HS-27A (cell line): ENCODE data around the gene FGF2.
"Not testable (repeated sequence)": the region's sequence is repeated elsewhere in the genome, so short reads cannot be mapped to it uniquely, and the experiment has no call there.

Experiments
- DNase-seq: peaks from one replicate; pipeline ENCODE4 v3.0.0-alpha.2; 2012; ENCODE audit warnings: low read depth, missing footprints

Gene FGF2

DNA sequence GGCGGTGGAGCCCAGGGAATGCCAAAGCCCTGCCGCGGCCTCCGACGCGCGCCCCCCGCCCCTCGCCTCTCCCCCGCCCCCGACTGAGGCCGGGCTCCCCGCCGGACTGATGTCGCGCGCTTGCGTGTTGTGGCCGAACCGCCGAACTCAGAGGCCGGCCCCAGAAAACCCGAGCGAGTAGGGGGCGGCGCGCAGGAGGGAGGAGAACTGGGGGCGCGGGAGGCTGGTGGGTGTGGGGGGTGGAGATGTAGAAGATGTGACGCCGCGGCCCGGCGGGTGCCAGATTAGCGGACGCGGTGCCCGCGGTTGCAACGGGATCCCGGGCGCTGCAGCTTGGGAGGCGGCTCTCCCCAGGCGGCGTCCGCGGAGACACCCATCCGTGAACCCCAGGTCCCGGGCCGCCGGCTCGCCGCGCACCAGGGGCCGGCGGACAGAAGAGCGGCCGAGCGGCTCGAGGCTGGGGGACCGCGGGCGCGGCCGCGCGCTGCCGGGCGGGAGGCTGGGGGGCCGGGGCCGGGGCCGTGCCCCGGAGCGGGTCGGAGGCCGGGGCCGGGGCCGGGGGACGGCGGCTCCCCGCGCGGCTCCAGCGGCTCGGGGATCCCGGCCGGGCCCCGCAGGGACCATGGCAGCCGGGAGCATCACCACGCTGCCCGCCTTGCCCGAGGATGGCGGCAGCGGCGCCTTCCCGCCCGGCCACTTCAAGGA, at the start of gene FGF2:
Gene FGF2, plus strand, starts transcription at position 279 of the 705 bp plus-strand sequence. Its CDS starts 344 bp downstream, at position 623.
- no peak for DNase-seq

DNA sequence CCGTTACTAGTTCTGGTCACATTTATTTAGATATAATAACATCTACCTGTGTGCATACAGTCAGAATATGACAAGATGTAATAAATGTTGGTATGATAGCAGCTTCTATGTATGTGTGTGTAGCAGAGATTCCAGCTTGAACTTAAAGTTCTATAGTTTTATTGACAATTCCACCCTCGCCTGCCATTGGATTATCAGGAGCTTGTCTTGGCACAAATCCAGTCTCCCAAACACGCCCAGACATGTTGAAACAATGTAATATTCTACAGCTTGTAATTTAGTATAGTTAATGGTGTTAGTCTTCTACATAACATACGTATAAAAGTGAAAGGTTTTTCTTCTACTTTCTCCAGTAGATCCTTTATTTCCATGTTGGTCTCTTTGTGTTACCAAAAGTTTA, 49.7 kb upstream of the FGF2 start:
- no peak for DNase-seq

DNA sequence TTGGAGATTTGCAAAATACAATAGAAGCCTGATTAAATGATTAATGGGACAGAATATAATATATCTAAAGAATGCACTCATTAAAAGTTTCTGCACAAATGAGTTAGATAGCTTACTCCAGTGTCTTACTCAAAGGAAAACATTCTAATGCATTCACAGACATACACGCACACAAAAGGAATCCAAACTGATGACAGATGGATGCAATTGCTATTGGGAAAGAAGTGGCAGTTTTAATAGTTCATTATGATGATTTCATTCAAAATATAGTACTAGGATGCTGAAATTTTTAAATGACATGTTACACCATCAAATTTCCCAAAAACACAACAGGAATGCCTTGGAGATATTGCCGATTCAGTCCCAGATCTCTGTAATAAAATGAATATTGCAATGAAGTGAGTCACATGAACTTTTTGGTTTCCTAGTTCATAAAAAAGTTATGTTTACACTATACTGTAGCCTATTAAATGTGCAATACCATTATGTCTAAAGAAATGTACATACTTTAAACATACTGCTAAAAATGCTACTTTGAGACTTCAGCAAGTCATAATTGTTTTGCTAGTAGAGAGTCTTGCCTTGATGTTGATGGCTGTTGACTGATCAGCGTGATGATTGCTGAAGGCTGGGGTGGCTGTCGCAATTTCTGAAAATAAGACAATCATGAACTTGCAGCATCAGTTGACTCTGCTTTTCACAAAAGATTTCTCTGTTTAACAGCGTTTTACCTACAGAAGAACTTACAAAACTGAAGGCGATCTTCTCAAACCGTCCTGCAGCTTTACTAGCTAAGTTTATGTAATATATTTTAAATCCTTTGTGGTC, 48.6 kb upstream of the FGF2 start:
- DNase-seq: no peak

DNA sequence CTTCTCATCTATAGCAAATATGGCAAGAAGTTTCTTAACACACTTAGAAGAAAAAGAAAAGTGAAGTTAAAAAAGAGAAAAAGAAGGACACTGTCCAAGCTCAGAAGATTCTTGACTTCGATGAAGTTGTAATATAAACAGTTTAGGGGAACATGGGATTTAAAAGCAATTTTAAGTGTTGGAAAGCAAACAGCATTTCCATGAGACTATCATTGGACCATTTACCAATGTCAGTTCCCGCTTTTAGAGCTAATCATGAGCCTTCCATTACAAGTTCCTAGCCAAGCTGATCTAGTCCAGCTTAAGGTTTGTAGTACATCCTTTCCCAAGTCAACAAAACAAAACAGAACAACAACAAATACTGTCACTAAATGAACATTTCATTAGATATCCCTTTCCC, 45.1 kb upstream of the FGF2 start:
- DNase-seq: no peak

DNA sequence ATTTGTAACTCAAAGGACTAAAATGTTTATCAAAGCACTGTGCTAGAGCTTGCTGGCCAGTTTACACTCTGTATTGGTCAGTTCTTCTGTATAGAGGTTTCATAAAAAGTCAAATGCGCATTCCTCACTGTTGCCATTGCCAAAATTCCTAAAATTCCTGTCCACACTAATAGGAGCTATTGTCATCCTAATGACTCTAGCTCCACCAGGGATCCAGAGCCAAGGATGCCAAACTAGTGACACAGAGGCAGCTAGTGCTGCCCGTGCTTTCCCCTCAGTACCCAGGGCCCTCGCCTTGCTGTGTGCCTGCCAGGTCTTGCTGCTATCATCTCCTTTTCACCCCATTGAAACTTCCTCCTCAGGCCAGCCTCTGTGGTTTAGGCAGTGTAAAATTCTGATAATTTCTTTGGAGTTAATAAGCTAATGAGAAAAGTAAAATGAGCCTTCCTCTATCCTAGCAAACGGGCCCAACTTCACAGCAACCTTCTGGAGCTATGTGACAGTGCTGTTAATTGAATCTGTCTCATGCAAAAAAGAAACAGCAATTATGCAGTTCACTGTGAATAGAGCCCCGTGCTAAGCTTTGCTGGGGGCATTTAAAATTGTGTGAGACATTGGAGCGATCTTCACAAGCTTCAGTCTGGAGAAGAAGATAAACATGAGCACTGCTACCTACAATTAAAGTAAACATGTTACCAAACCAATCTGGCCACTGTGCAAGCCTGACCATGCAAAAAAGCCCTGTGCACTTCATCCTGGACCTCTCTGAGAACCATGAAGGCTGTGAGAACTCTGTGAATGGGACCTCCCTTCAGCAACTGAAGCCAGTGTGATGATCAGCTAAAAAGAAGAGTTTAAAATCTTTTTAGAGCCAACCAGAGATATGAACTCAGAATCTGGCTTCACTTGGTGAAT, 43.1 kb upstream of the FGF2 start:
- peak; percentile 91 for DNase-seq

DNA sequence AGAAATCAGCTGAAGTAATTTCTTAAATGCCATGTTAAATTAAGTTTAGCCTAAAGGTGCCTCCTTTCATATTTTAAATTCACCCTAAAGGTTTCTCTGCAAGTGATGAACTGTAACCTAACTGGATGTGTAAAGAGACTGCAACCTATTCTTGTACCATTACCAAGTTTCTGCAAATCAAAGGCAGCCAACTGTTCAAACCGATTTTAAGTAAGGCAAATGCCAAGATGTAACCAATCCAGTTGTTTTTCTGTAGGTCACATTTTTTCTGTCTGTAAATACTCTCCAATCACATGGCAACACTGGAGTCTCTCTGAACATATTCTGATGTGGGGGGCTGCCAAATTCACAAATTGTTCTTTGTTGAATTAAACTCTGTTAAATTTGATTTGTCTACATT, 42.4 kb upstream of the FGF2 start:
- no peak for DNase-seq

DNA sequence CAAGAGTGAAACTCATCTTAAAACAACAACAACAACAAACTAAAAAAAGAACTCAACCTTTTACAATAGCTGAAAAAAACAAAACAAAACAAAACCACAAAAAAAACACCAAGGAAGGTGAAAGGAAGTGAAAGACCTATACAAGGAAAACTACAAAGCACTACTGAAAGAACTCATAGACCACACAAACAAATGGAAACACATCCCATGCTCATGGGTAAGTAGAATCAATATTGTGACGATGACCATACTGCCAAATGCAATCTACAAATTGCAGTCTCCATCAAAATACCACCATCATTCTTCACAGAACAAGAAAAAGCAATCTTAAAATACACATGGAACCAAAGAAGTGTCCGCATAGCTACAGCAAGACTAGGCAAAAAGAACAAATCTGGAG, 41.5 kb upstream of the FGF2 start:
- no peak for DNase-seq

DNA sequence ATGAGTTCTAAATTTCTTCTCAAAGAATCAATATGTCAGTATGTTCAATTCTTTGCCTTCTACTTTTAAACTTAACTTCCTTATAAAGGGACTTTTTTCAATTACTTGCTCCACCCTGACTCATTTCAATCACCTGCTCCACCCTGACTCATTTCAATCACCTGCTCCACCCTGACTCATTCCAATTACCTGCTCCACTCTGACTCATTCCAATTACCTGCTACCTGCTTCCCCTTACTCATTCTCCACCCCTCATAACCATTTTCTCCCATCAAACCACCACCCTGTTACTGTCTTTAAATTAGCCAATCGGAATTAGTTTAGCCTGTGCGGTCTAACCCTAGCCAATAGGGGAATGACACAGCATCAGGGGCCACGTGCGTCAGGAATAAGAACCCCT, 40.3 kb upstream of the FGF2 start:
- not testable (repeated sequence) for DNase-seq

DNA sequence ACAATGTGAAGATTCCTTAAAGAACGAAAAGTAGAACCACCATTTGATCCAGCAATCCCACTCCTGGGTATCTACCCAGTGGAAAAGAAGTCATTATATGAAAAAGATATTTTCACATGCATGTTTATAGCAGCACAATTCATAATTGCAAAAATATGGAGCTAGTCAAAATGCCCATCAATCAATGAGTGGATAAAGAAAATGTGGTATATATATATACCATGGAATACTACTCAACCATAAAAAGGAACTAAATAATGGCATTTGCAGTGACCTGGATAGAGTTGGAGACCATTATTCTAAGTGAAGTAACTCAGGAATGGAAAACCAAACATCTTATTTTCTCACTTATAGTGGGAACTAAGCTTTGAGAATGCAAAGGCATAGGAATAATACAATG, 39.7 kb upstream of the FGF2 start:
- not testable (repeated sequence) for DNase-seq

DNA sequence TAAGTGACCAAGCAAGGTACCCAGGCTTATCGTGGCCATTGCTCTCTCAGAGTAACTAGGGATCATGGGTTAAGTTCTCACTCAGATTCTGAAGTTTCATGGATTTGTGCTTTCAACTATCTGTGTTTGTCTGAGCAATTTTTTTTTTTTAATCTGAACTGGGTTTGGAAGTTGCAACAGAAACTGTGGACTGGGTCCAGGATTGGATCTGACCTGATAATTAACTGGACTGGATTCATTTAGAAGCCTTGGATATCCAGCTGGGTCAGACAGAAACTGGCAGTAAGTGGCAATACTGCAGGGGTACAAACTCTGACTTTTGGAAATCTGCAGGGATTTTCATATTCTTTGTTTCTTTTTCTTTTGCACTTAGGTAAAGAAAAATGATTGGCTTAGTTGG, 38.7 kb upstream of the FGF2 start:
- no peak for DNase-seq

DNA sequence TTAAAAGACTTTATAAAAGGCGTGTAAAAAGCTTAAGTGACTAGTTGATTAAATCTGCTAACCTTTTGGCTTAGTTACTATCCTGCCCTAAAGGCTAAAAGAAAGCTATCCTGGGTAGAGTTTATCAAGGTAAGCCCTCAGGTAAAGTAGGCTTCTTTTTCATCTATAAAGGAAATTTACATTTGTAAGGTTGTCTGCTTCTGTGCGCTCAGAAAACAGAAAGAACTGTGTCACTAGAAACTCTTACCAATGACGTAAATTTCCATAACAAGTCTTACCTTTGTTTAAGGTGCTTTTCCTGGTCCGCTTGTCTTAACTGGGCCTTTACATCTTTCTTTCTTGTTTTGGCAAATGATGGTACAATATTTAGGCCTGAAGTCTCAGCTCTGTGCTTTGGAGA, 37.7 kb upstream of the FGF2 start:
- no peak for DNase-seq

DNA sequence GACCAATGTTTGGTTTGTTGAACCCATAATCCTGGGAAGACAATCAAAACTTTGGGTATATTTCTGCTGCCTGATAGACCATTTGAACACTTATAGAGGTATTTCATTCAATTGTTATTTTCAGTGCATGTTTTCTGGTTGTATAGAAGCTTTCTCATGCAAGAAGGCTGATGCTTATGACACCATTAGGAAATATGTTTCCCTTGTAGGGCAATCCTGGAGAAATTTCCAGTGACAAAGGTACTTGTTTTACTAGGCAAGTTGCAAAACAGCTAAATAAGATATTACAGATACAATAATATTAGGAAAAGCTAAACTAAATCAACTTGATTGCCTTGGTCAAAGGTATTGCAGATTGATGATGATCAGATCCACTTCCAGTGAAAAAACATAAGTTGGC, 32.8 kb upstream of the FGF2 start:
- DNase-seq: no peak

DNA sequence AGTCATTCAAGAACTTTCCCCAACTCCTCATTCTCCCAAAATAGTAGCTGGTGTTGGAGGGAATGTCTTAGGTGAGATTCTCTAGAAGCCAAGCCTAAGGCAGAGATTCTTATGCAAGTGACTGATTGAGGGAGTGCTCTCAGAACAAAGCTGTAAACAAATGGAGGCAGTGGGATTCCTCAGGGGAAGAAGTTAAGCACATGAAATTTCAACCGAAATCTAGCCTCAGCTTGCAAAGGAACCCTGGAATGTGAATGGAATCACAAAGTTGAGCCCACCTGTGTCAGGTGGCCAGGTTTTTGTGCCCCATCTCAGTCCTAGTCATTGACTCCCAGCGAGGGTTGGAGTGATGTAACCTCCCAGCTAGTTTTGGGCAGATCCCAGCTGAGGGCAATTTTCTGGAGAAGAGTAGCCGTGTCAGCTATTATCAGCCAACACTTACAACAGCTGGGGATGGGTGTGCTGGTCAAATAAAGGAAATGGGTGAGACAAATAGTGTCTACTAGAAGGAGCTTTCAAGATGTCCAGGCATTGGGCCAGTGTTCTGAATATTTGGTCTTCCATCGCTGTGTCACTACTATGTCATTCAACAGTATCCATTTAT, 29.7 kb upstream of the FGF2 start:
- no peak for DNase-seq

DNA sequence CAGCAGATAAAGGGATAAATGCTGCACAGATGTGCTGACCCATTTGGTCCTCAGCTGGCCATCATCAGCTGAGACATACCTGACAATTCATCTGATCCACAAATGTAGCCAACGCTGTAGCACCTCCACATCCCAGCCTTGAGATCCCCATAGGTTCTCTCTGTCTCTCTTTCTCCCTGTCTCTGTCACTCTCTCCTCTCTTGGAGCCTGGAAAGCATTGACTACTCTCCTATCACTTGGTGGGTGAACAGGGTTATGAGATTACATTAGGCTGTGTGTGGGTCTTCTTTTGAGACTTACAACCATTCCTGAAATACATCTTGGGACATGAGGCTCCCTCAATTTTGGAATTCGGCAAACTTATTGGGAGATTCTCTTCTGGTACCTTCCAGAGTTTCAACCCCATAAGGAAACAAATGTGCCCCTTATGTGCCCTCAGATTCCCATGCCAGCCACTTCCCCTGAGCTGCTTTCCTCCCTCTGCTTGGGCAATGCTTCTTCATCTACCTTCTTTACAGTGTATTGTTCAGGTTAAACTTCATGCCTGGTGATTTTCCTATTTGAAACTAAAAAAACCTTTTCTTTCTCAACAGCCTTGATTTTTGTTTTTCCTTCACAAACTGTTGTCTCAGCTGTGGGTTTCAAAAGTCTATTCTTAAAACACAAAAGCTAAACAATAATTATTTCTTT, 29.1 kb upstream of the FGF2 start:
- no peak for DNase-seq

DNA sequence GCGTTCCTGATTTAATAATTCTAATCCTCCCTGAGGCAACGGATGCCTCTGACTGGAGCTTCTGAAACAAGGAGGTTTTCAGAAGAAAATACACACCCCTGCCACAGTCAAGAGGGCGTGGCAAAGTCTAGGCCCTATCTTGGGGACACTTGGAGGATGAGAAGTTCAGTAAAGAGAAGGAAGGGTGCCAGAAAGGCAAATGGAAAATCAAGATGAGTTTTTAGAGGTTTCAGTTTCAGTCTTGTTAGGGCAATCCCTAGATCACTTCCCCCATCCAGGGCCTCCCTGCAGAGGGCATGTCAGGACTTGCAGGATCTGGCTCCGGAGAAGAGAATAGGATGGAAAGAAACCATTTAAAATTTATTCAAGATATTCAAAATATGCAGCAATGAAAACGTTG, 28.5 kb upstream of the FGF2 start:
- DNase-seq: no peak

DNA sequence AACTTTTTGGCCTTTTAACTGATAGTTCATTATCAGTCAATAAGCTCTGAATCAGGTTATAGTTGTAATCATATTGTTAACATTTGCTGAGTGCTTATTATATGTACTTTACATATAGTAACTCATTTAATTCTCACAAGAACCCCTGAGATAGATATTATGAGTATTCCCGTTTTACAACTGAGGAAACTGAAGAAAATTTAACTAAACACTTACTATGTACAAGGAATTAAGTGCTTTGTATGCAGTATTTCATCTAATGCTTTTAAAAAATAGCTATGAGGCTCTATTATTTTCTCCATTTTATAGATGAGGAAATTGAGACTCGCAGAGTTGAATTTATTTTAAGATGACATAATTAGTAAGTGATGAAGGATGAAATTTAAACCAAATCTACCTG, 27.7 kb upstream of the FGF2 start:
- DNase-seq: no peak

DNA sequence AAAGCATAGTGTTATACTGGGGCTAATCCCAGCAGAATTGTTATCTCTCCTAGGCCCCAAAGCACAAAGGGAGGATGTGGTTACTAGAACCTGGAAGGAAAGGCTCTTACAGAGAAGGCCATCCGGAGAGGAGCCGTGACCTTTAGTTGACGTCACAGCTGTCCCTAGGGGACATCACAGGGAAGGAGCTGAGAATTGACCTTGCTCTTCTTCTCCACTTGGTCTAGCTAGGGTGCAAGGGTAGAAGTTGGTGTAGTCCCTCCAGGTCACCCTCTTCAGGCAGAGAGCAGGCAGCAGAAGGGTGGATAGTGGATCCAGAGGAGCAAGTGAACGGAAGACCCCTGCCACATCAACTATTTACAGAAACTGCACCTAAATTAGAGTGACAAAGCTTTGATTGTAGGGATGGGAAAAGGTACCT, 22.8 kb upstream of the FGF2 start:
- no peak for DNase-seq

DNA sequence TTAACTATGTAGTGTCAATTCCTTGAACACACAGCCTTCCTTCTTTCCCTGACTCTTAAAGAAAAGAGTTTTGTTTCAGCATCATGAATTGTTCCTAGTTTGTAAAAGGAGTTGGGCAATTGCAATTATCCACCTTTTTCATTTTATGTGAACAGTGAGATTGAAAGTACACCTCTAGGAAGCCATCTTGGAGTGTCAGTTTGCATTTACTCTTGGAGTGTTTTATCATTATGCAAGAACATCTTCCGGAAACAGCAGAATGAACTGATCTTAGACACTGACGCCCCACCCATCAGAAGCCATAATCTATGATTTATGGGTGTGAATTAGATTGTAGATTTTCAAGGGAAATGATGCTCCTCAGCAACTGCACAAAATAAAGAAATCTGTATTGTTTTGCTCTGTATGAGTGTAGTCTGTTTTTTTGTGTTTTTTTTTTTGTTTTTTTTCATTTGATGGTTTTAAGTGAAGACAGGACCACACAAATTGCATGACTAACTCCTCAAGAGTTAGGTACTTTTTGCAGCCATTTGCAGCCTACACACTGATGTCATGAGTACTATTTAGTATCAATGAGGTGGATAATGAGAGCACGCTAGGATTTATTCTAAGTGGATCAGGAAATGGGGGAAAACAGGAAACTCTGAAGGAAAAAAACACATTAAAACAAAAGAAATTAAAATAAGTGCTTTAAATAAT, 19.5 kb upstream of the FGF2 start:
- DNase-seq: no peak

DNA sequence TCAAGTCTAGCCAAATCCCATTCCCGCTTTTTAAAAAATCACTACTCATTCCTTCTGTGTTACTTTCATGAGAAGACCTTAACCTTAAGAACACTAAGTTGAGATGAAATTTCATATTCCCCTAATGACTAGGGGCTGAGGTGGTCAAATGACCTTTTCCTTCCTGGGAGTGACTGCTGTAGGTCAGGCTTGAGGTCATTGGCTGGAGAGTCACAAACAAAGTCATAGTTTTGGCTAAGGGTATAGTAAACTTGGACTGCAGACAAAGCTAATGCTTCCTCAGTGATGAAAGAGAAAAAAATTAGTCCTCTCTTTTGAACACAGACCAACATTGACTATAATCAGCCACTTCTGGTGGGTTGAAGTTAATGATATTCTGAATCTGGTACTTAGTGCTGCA, 16.0 kb upstream of the FGF2 start:
- DNase-seq: no peak

DNA sequence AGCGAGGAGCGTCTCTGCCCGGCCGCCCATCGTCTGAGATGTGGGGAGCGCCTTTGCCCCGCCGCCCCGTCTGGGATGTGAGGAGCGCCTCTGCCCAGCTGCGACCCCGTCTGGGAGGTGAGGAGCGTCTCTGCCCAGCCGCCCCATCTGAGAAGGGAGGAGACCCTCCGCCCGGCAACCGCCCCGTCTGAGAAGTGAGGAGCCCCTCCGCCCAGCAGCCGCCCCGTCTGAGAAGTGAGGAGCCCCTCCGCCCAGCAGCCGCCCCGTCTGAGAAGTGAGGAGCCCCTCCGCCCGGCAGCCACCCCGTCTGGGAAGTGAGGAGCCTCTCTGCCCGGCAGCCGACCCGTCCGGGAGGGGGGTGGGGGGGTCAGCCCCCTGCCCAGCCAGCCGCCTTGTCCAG, 14.8 kb upstream of the FGF2 start:
- DNase-seq: not testable (repeated sequence)

DNA sequence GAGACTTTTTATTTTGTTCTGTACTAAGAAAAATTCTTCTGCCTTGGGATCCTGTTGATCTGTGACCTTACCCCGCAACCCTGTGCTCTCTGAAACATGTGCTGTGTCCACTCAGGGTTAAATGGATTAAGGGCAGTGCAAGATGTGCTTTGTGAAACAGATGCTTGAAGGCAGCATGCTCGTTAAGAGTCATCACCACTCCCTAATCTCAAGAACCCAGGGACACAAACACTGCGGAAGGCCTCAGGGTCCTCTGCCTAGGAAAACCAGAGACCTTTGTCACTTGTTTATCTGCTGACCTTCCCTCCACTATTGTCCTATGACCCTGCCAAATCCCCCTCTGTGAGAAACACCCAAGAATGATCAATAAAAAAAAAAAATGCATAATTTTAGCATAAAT, 13.8 kb upstream of the FGF2 start:
- DNase-seq: not testable (repeated sequence)
